GM12864 (cell line): ENCODE measurements around the gene PIK3R2.
A peak's percentile ranks its signal among the peaks of the same experiment; 100 is the strongest.

Experiments used
- DNase-seq: peaks from one replicate; pipeline ENCODE4 v3.0.0-alpha.2; 2011; ENCODE audit warnings: low read depth
- H3K4me3 ChIP-seq: 2 replicates; pipeline ENCODE4 v1.5.1; 2011; ENCODE audit warnings: mild to moderate bottlenecking, low read depth, low read length, control low read depth
- CTCF ChIP-seq: IDR thresholded peaks from 2 replicates; pipeline ENCODE4 v1.5.1; 2011; ENCODE audit warnings: low read depth, mild to moderate bottlenecking, moderate library complexity, low read length, control low read depth, inconsistent platforms; ENCODE audit errors: missing control alignments

Gene PIK3R2

DNA sequence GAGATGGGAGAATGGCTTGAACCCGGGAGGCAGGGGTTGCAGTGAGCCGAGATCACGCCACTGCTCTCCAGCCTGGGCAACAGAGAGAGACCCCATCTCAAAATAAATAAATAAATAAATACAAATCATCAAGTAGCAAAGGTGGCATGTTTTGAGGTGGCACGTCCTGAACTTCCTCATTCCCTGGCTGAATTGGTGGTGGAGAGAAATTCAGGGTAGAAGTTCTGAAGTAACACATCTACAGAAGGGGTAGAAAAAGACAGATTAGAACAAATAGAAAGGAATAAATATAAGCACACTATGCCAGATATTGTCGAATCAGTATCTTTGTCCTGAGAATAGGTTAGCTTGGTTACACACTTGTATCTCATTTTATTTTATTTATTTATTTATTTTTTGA, 27.0 kb downstream of the PIK3R2 start:
- DNase-seq: no peak

GRCh38 chr19:18183529-18183928, 30.6 kb downstream of the PIK3R2 start:
- DNase-seq: no peak
- TF ChIP-seq CTCF: no peak
- H3K4me3 ChIP-seq: no peak overlapping the region

More for the DNA sequence above, 27.0 kb downstream of the PIK3R2 start:
- TF ChIP-seq CTCF: no peak
- H3K4me3 ChIP-seq: no peak overlapping the region

DNA sequence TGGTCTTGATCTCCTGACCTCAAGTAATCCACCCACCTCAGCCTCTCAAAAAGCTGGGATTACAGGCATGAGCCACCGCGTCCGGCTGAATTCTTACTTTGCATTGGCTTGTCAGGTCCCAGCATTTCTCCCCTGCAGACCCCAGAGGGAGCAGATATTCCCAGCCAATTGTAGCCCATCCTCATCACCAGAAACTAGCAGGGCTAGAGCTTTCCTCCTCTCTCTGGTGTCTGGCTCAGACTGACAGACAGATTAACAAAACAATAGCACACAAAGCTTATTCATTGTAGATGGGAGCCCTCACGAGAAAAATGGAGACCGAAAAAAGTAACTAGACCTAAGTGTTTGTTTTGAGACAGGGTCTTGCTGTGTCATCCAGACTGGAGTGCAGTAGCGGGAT, 32.6 kb downstream of the PIK3R2 start:
- H3K4me3 ChIP-seq: no peak overlapping the region
- DNase-seq: no peak
- TF ChIP-seq CTCF: no peak

GRCh38 chr19:18190278-18190677, 37.3 kb downstream of the PIK3R2 start:
- no peak for DNase-seq
- TF ChIP-seq CTCF: no peak
- H3K4me3 ChIP-seq: no peak overlapping the region

GRCh38 chr19:18191640-18192062, 38.7 kb downstream of the PIK3R2 start:
- H3K4me3 ChIP-seq: peak overlapping the region; percentile 37
- TF ChIP-seq CTCF: no peak
- DNase-seq: no peak

- peak; percentile 100 for DNase-seq
- no peak for TF ChIP-seq CTCF
- peak within 1 kb of the TSS; percentile 65 for H3K4me3 ChIP-seq
These were observed 39.9 kb downstream of the PIK3R2 start, which contains the start of gene MPV17L2 for GRCh38 chr19:18192673-18193387. Gene MPV17L2, plus strand, starts transcription at chr19:18193218. Its CDS starts 64 bp downstream, at chr19:18193282.
